ENCODE measurements around the gene DUSP22. TPM values are rescaled to one million over a fixed set of nuclear protein-coding genes. Genes with fewer than 3 reads are reported as not detected.

DUSP22 gene
- total and polyA plus RNA-seq, 2 experiments from 2014 or later = 24.2 to 26.3 TPM

GRCh38 chr6:250676-251075 is 41.6 kb upstream of the DUSP22 start:
- Histone ChIP-seq H3K4me2 (no peak overlapping the region), H3K4me1 (ENCODE audit: insufficient read depth) (no peaks in the 10 kb centered on the region), H3K9me2 (replicated peaks; ENCODE audit: insufficient read depth) (no peaks in the 10 kb centered on the region), H3K27me3 (peaks cover 2% of the 10 kb centered on the region), H3K36me3 (replicated peaks; ENCODE audit: insufficient read depth, low read depth) (no peaks in the 10 kb centered on the region), H4K20me1 (ENCODE audit: insufficient read depth, poor library complexity, severe bottlenecking) (no peaks in the 10 kb centered on the region), H3K27ac (no peak overlapping the region), H3K79me2 (no peaks in the 10 kb centered on the region), H3K9me3 (ENCODE audit: low read depth) (no peaks in the 10 kb centered on the region), H2AFZ (no peak overlapping the region), H3K4me3 (no peak overlapping the region)
- TF ChIP-seq EZH2 (IDR thresholded peaks at IDR 0.05; ENCODE audit: borderline replicate concordance) (no peak), CTCF (IDR thresholded peaks at IDR 0.05; ENCODE audit: poor library complexity) (no peak), EZH2phosphoT487 (IDR thresholded peaks at IDR 0.05; ENCODE audit: low read depth, severe bottlenecking, unreplicated experiment) (no peak)
- no peak for DNase-seq (ENCODE audit: low spot score)

DNA sequence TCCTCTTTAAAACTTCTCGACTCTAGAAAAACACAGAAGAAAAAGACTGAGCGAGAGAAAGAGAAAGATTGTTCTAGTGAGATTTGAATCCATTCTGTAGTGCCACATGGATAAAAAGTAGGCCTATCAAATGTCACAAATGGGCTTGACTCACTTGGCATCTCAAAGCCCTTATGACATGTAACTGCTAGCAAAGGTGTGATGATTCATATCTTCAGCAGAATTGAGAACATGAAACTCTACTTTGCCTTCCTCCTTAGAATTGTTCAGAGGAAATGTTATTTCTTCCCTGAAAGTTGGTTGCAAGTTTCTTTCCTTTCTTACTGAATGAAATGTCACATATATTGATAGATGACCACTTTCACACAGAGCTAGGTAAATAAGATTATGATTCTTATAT is 40.4 kb upstream of the DUSP22 start:
- no peaks in the 10 kb centered on the region for H4K20me1 ChIP-seq (ENCODE audit: insufficient read depth, poor library complexity, severe bottlenecking)
- DNase-seq (ENCODE audit: low spot score) = no peak
- no peaks in the 10 kb centered on the region for H3K4me1 ChIP-seq (ENCODE audit: insufficient read depth)
- TF ChIP-seq CTCF (IDR thresholded peaks at IDR 0.05; ENCODE audit: poor library complexity) = no peak
- 94% methylated on average over 2 of the region's 2 CpGs for WGBS (ENCODE audit: low lambda C conversion rate, missing lambda C conversion rate)
- no peaks in the 10 kb centered on the region for H3K9me3 ChIP-seq (ENCODE audit: low read depth)
- H3K79me2 ChIP-seq = no peaks in the 10 kb centered on the region
- H3K27ac ChIP-seq = no peak overlapping the region
- peaks cover 2% of the 10 kb centered on the region for H3K27me3 ChIP-seq
- H3K9me2 ChIP-seq (replicated peaks; ENCODE audit: insufficient read depth) = no peaks in the 10 kb centered on the region
- no peaks in the 10 kb centered on the region for H3K36me3 ChIP-seq (replicated peaks; ENCODE audit: insufficient read depth, low read depth)
- H3K4me3 ChIP-seq = no peak overlapping the region
- H3K4me2 ChIP-seq = no peak overlapping the region
- no peak overlapping the region for H2AFZ ChIP-seq

- Histone ChIP-seq H3K4me1 (ENCODE audit: insufficient read depth) (no peaks in the 10 kb centered on the region), H3K27ac (no peak overlapping the region), H3K9me2 (replicated peaks; ENCODE audit: insufficient read depth) (no peaks in the 10 kb centered on the region), H4K20me1 (ENCODE audit: insufficient read depth, poor library complexity, severe bottlenecking) (no peaks in the 10 kb centered on the region), H3K9me3 (ENCODE audit: low read depth) (no peaks in the 10 kb centered on the region), H3K79me2 (no peaks in the 10 kb centered on the region), H2AFZ (no peak overlapping the region), H3K36me3 (replicated peaks; ENCODE audit: insufficient read depth, low read depth) (no peaks in the 10 kb centered on the region), H3K4me3 (no peak overlapping the region), H3K4me2 (no peak overlapping the region), H3K27me3 (peaks cover 2% of the 10 kb centered on the region)
- TF ChIP-seq CTCF (IDR thresholded peaks at IDR 0.05; ENCODE audit: poor library complexity) (no peak), EZH2phosphoT487 (IDR thresholded peaks at IDR 0.05; ENCODE audit: low read depth, severe bottlenecking, unreplicated experiment) (no peak), EZH2 (IDR thresholded peaks at IDR 0.05; ENCODE audit: borderline replicate concordance) (no peak)
- WGBS (ENCODE audit: low lambda C conversion rate, missing lambda C conversion rate) = 80% methylated on average over 8 of the region's 8 CpGs
- DNase-seq (ENCODE audit: low spot score) = no peak
Observed at GRCh38 chr6:252775-253535, 39.3 kb upstream of the DUSP22 start.

Data from hepatocyte (in vitro differentiated cells).